WTC11 (cell line): ENCODE results near the gene INMT.

ENCODE experiments used
- CTCF ChIP-seq: fragments of 200-600 bp; IDR thresholded peaks from 2 replicates; pipeline ENCODE4 v1.8.0; 2022; ENCODE audit warnings: antibody characterized with exemption
- SMAD4 ChIP-seq: sonication (generic); formaldehyde crosslinking; IDR thresholded peaks from 2 replicates; pipeline ENCODE4 v1.8.0; 2022; ENCODE audit warnings: mild to moderate bottlenecking, missing genetic modification reagents
- SP1 ChIP-seq: sonication (generic); formaldehyde crosslinking; conservative IDR thresholded peaks from 2 replicates; pipeline ENCODE4 v1.8.1; 2022; ENCODE audit warnings: missing genetic modification reagents
- STAT6 ChIP-seq: sonication (generic); formaldehyde crosslinking; conservative IDR thresholded peaks from 2 replicates; pipeline ENCODE4 v1.8.1; 2023; ENCODE audit warnings: mild to moderate bottlenecking, low read depth, missing genetic modification reagents, moderate library complexity

- TF ChIP-seq SMAD4 (CRISPR knock-in tag) = no peak
- TF ChIP-seq CTCF = no peak
- TF ChIP-seq STAT6 (CRISPR knock-in tag) = no peak
- no peak for TF ChIP-seq SP1
Measured at GRCh38 chr7:30785786-30786185, 33.9 kb downstream of the INMT start.
